HG03103 (cell line): ENCODE measurements around the gene CFHR4.
A peak's percentile ranks its signal among the peaks of the same experiment; 100 is the strongest.
"Not testable (repeated sequence)": the region's sequence is repeated elsewhere in the genome, so short reads cannot be mapped to it uniquely, and the experiment has no call there.

Source experiments
- ATAC-seq: cut with Tn5 transposase; IDR thresholded peaks from one replicate; pipeline ENCODE4 v1.9.1; 2021; ENCODE audit warnings: low read depth; ENCODE audit not compliant: unreplicated experiment

Gene CFHR4

GRCh38 chr1:196887515-196888239 is at the start of gene CFHR4:
Gene CFHR4 (plus strand): TSS chr1:196888052. CDS start chr1:196888151, 99 bp downstream.
- peak; percentile 88 for ATAC-seq

GRCh38 chr1:196849613-196850492 is 38.0 kb upstream of the CFHR4 start:
- not testable (repeated sequence) for ATAC-seq

- no peak for ATAC-seq
These were observed 31.8 kb upstream of the CFHR4 start for GRCh38 chr1:196856053-196856452.

- ATAC-seq = no peak
These were observed 30.7 kb upstream of the CFHR4 start for GRCh38 chr1:196857188-196857587.

GRCh38 chr1:196858811-196859210 is 29.0 kb upstream of the CFHR4 start:
- no peak for ATAC-seq

- ATAC-seq = no peak
These were observed 27.4 kb upstream of the CFHR4 start for GRCh38 chr1:196860323-196860884.

- no peak for ATAC-seq
These were observed 26.4 kb upstream of the CFHR4 start for GRCh38 chr1:196861429-196861828.

GRCh38 chr1:196866974-196867373 is 20.9 kb upstream of the CFHR4 start:
- ATAC-seq = no peak

GRCh38 chr1:196873385-196873784 is 14.5 kb upstream of the CFHR4 start:
- no peak for ATAC-seq

- ATAC-seq = no peak
These were observed 11.9 kb upstream of the CFHR4 start for GRCh38 chr1:196875935-196876334.

- ATAC-seq = no peak
These were observed 9.9 kb upstream of the CFHR4 start for GRCh38 chr1:196877964-196878363.

- ATAC-seq = not testable (repeated sequence)
These were observed 1.3 kb upstream of the CFHR4 start for GRCh38 chr1:196886560-196886959.

- no peak for ATAC-seq
These were observed 2.8 kb downstream of the CFHR4 start for GRCh38 chr1:196890668-196891067.

GRCh38 chr1:196891251-196891650 is 3.4 kb downstream of the CFHR4 start:
- no peak for ATAC-seq

- no peak for ATAC-seq
These were observed 8.5 kb downstream of the CFHR4 start for GRCh38 chr1:196896355-196896754.

GRCh38 chr1:196897158-196897828 is 9.4 kb downstream of the CFHR4 start:
- ATAC-seq = no peak

- ATAC-seq = no peak
These were observed 14.5 kb downstream of the CFHR4 start for GRCh38 chr1:196902344-196902743.

- ATAC-seq = no peak
These were observed 22.4 kb downstream of the CFHR4 start for GRCh38 chr1:196910215-196910614.

GRCh38 chr1:196912283-196912682 is 24.4 kb downstream of the CFHR4 start:
- ATAC-seq = not testable (repeated sequence)

- not testable (repeated sequence) for ATAC-seq
These were observed 39.0 kb downstream of the CFHR4 start for GRCh38 chr1:196926839-196927238.

GRCh38 chr1:196932853-196933252 is 45.0 kb downstream of the CFHR4 start:
- ATAC-seq = not testable (repeated sequence)
